Measurements from ENCODE around the gene SENP5. TPM values are rescaled to one million over a fixed set of nuclear protein-coding genes. Genes with fewer than 3 reads are reported as not detected.

Gene SENP5
- total RNA-seq, 4 donors from 2014 or later = 14.5 to 37.8 (median 21.3) TPM

GRCh38 chr3:196963631-196963953, 95.9 kb downstream of the SENP5 start:
- TF ChIP-seq CTCF (IDR thresholded peaks at IDR 0.05) = no peak
- WGBS, 2 donors = 88 to 97% methylated on average over 2 of the region's 2 CpGs
- no peak overlapping the region for H3K27ac ChIP-seq

GRCh38 chr3:196965112-196965803, 97.5 kb downstream of the SENP5 start:
- TF ChIP-seq CTCF (IDR thresholded peaks at IDR 0.05) (no peak), POLR2A (IDR thresholded peaks at IDR 0.05) (no peak)
- Histone ChIP-seq H3K27ac (no peak overlapping the region), H3K27me3 (no peaks in the 10 kb centered on the region), H3K36me3 (peaks cover 0 to 19% (median 0%) of the 10 kb centered on the region in 3 donors), H3K9me3 (no peaks in the 10 kb centered on the region), H3K4me3 (no peak overlapping the region), H3K4me1 (peaks cover 4 to 18% (median 10%) of the 10 kb centered on the region in 3 donors)
- no peak for DNase-seq
- intact Hi-C loops (cut with DNase I) = loop anchor here (10.0 kb wide), 1 partner anchor 130 kb away; no protein-coding TSS in a partner anchor
- 86 to 92% methylated on average over 11 of the region's 11 CpGs for WGBS, 2 donors

More at GRCh38 chr3:196963631-196963953, 95.9 kb downstream of the SENP5 start:
- peaks cover 4 to 13% (median 10%) of the 10 kb centered on the region in 3 donors for H3K4me1 ChIP-seq
- intact Hi-C loops (cut with DNase I) = loop anchor here (10.0 kb wide), 1 partner anchor 129 kb away; no protein-coding TSS in a partner anchor
- H3K27me3 ChIP-seq = no peaks in the 10 kb centered on the region
- no peak overlapping the region for H3K4me3 ChIP-seq
- no peaks in the 10 kb centered on the region for H3K9me3 ChIP-seq
- H3K36me3 ChIP-seq = peaks cover 0 to 19% (median 0%) of the 10 kb centered on the region in 3 donors
- DNase-seq = no peak

GRCh38 chr3:196965804-196966173, 98.1 kb downstream of the SENP5 start:
- Histone ChIP-seq H3K4me3 (no peak overlapping the region), H3K27me3 (no peaks in the 10 kb centered on the region), H3K36me3 (peaks cover 0 to 19% (median 0%) of the 10 kb centered on the region in 3 donors), H3K9me3 (no peaks in the 10 kb centered on the region), H3K4me1 (peaks cover 4 to 18% (median 10%) of the 10 kb centered on the region in 3 donors), H3K27ac (no peak overlapping the region)
- intact Hi-C loops (cut with DNase I) = loop anchor here (10.0 kb wide), 1 partner anchor 131 kb away; no protein-coding TSS in a partner anchor
- no peak for DNase-seq
- WGBS, 2 donors = 97 to 98% methylated on average over 10 of the region's 10 CpGs
- TF ChIP-seq CTCF (IDR thresholded peaks at IDR 0.05) (no peak), POLR2A (IDR thresholded peaks at IDR 0.05) (no peak)

GRCh38 chr3:196966526-196967401, 99.0 kb downstream of the SENP5 start:
- Histone ChIP-seq H3K36me3 (peaks cover 0 to 19% (median 0%) of the 10 kb centered on the region in 3 donors), H3K27me3 (no peaks in the 10 kb centered on the region), H3K9me3 (no peaks in the 10 kb centered on the region), H3K4me3 (no peak overlapping the region), H3K27ac (no peak overlapping the region), H3K4me1 (peaks cover 4 to 18% (median 10%) of the 10 kb centered on the region in 3 donors)
- TF ChIP-seq CTCF (IDR thresholded peaks at IDR 0.05) = no peak
- TF ChIP-seq POLR2A (IDR thresholded peaks at IDR 0.05) = no peak
- intact Hi-C loops (cut with DNase I) = loop anchor here (10.0 kb wide), 1 partner anchor 132 kb away; no protein-coding TSS in a partner anchor
- DNase-seq = no peak
- WGBS, 2 donors = 78 to 82% methylated on average over 16 to 42 of the region's 47 CpGs
